SH-SY5Y (cell line): ENCODE data around the gene DYNC1LI1.

Experiments used
- GATA2 ChIP-seq: IDR thresholded peaks from 2 replicates; pipeline ENCODE4 v1.6.1; 2011; ENCODE audit warnings: mild to moderate bottlenecking, low read depth, low read length
- GATA3 ChIP-seq: IDR thresholded peaks from 2 replicates; pipeline ENCODE4 v1.6.1; 2011; ENCODE audit warnings: low read depth, mild to moderate bottlenecking, low read length, moderate library complexity

- TF ChIP-seq GATA2 (no peak), GATA3 (no peak)
These were observed 41.9 kb upstream of the DYNC1LI1 start for GRCh38 chr3:32612547-32612946.
